ENCODE data around the gene RNF141.
A peak's percentile ranks its signal among the peaks of the same experiment; 100 is the strongest.

Gene RNF141

DNA sequence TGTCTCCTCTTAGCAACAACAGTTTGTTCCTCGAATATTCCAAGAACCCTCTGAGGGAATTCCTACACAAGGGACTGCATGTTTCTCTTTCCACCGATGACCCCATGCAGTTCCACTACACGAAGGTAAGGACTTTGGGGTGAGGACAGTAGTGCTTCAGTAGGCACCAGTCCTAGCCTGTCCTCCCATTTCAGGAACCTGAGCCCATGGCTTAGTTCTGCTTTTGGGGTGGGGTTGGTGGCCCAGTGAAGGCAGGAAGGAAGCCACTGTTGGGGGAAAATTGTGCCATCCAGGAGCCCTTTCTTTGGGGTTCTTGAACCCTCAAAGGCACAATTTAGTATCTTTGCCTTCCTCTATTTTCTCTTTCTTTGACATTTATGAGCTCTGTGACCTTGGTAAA is 38.2 kb downstream of the RNF141 start:
- Mint-ChIP-seq H3K36me3 (ENCODE audit: low read depth) (peaks cover 38% of the 10 kb centered on the region), H3K4me1 (ENCODE audit: low read depth) (no peaks in the 10 kb centered on the region), H3K27me3 (ENCODE audit: low read depth) (no peaks in the 10 kb centered on the region), H3K27ac (peak overlapping the region; percentile 41), H3K9me3 (no peaks in the 10 kb centered on the region), H3K4me3 (no peak overlapping the region)

DNA sequence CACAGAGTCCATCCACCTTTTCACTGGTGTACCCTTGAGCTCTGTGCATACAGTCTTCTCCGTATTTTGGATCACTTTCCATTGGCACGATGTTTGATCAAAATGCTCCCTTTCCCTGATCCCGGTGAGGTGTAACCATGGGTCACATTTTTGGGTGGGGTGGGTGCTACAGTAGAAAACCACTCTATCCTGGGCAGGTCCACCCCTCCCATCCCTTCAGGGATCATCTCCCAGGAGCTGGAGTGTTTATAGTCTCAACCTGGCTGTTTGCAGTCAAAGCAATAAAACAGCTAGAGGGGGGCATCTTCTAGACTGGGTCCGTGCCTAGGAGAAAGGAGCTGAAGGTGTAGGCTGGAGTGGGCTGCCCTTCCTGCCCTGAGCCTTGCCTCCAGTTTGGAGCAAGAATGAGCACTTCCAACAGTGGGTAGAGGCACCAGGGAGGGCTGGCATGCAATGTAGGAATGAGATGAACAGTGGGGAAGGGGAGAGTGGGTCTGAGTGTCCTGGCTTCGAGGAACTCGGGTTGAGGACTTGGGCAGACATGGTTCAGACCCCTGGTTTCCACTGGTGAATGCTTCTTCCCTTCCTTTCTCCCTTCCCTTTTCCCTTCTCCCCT is 38.8 kb downstream of the RNF141 start:
- no peak overlapping the region for H3K4me3 Mint-ChIP-seq
- H3K9me3 Mint-ChIP-seq: no peaks in the 10 kb centered on the region
- H3K27ac Mint-ChIP-seq: no peak overlapping the region
- H3K36me3 Mint-ChIP-seq (ENCODE audit: low read depth): peaks cover 41% of the 10 kb centered on the region
- H3K4me1 Mint-ChIP-seq (ENCODE audit: low read depth): no peaks in the 10 kb centered on the region
- H3K27me3 Mint-ChIP-seq (ENCODE audit: low read depth): no peaks in the 10 kb centered on the region

DNA sequence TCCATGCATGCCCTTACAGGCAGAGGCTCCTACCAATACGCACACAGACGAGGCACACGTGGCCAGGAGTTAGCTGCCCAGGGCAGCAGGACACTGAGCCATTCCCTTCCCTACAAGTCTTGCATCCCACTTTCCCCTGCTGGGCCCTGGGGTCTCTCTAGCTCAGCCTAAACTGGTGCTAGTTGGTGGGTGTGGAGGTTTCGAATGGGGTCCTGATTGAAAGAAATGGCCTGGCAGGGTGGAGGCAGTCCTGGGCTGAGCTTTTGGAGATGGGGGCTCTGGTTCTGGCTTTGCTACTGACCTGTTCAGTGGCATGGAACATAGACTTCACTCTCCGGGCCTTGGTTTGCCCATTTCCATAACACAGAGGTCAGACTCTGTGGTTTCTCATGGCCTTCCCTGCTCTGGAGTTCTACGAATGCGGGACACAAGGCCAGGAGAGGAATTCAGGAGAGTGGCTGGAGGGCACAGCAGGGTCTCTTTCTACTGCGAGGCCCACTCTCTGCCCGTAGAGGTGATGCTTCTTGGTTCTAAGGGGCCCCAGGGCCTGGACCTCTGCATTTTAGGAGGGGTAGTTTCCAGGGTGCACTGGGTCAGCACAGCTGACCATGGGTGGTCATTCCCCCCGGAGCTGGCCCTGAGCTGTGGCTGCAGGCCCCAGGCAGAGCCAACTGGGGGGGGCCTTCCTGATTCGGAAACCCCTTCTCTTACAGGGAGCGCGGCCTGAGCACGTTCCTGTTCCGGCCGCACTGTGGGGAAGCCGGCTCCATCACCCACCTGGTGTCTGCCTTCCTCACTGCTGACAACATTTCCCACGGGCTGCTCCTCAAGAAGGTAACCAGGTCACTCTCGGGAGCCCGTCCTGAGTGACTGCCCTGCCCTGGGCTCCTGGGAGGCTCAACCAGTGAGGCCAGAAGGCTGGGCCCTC is 40.0 kb downstream of the RNF141 start:
- Mint-ChIP-seq H3K27ac (no peak overlapping the region), H3K4me1 (ENCODE audit: low read depth) (no peaks in the 10 kb centered on the region), H3K27me3 (ENCODE audit: low read depth) (no peaks in the 10 kb centered on the region), H3K4me3 (no peak overlapping the region), H3K36me3 (ENCODE audit: low read depth) (peaks cover 41% of the 10 kb centered on the region), H3K9me3 (no peaks in the 10 kb centered on the region)

DNA sequence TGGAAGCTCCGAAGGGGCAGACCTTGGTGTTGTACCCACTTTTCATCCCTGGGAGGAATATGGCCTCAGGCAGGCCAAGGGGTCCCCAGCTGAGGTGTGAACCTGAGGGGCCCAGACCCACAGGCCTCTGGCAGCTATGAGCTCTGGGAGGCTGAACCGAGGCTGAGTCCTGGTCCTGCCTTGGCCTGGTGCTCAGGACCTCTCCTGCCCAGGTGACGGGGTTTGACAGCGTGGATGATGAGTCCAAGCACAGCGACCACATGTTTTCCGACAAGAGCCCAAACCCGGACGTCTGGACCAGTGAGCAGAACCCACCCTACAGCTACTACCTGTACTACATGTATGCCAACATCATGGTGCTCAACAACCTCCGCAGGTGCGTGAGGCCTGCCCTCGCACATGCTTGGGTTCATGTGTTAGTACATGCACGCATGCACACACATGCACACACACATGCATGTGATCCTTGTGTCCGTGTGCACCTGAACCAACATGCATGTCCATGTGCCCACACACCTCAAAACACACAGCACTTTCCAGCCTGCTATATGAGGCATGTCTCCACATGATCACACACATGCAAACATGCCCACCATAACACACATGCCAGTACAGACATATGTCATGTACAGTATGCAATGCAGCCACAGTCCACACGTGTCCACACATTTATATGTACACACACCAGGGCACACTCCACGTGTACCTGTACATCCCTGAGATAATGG is 40.9 kb downstream of the RNF141 start:
- Mint-ChIP-seq H3K27ac (no peak overlapping the region), H3K4me3 (no peak overlapping the region), H3K27me3 (ENCODE audit: low read depth) (no peaks in the 10 kb centered on the region), H3K9me3 (no peaks in the 10 kb centered on the region), H3K4me1 (ENCODE audit: low read depth) (no peaks in the 10 kb centered on the region), H3K36me3 (ENCODE audit: low read depth) (peaks cover 35% of the 10 kb centered on the region)

- no peaks in the 10 kb centered on the region for H3K27me3 Mint-ChIP-seq (ENCODE audit: low read depth)
- H3K36me3 Mint-ChIP-seq (ENCODE audit: low read depth): peaks cover 34% of the 10 kb centered on the region
- no peaks in the 10 kb centered on the region for H3K9me3 Mint-ChIP-seq
- no peaks in the 10 kb centered on the region for H3K4me1 Mint-ChIP-seq (ENCODE audit: low read depth)
- H3K27ac Mint-ChIP-seq: no peak overlapping the region
- H3K4me3 Mint-ChIP-seq: no peak overlapping the region
These were observed 41.5 kb downstream of the RNF141 start for GRCh38 chr11:10499452-10499851.

DNA sequence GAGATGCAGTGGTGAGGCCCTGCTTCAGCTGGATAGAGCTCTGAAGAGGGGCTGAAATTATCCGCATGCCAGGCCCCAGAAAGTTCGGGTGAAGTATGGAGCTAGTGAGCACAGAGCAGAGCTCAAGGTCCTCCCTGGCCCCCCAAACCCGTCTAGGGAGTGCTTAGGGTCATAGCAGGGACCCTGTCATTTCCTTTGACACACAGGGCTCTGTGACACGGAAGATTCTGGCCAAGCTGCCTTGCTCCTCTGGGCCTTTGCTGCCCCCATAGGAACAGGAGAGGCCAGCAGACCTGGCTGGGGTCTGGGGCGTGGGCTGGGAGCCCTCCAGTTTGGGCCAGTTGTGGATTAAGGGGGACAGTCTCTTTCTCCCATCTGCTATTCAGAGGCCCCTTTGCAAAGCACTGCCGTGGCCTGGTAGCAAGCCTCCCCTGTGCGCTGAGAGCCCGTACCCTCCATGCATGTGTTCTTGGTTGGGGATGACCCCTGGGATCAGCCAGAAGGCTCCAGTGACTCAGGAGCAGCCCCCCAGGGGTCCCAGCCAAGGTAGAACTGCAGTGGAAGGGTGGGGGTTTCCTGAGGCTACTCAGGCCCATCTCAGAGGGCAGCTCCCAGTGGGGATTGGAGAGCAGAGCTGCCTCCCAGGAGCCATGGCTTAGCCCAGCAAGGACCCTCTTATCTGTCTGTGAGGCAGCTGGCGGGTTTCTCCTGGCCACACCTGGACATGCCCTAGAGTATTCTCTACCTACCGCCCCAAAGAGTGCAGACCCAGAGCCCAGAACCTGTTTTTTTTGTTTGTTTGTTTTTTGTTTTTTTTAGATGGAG is 42.3 kb downstream of the RNF141 start:
- H3K27me3 Mint-ChIP-seq (ENCODE audit: low read depth): no peaks in the 10 kb centered on the region
- no peak overlapping the region for H3K4me3 Mint-ChIP-seq
- H3K4me1 Mint-ChIP-seq (ENCODE audit: low read depth): no peaks in the 10 kb centered on the region
- no peaks in the 10 kb centered on the region for H3K9me3 Mint-ChIP-seq
- peaks cover 30% of the 10 kb centered on the region for H3K36me3 Mint-ChIP-seq (ENCODE audit: low read depth)
- H3K27ac Mint-ChIP-seq: no peak overlapping the region

- H3K36me3 Mint-ChIP-seq (ENCODE audit: low read depth): peaks cover 27% of the 10 kb centered on the region
- no peak overlapping the region for H3K4me3 Mint-ChIP-seq
- no peaks in the 10 kb centered on the region for H3K4me1 Mint-ChIP-seq (ENCODE audit: low read depth)
- no peaks in the 10 kb centered on the region for H3K27me3 Mint-ChIP-seq (ENCODE audit: low read depth)
- H3K27ac Mint-ChIP-seq: no peak overlapping the region
- no peaks in the 10 kb centered on the region for H3K9me3 Mint-ChIP-seq
These were observed 43.0 kb downstream of the RNF141 start for GRCh38 chr11:10498022-10498400.

DNA sequence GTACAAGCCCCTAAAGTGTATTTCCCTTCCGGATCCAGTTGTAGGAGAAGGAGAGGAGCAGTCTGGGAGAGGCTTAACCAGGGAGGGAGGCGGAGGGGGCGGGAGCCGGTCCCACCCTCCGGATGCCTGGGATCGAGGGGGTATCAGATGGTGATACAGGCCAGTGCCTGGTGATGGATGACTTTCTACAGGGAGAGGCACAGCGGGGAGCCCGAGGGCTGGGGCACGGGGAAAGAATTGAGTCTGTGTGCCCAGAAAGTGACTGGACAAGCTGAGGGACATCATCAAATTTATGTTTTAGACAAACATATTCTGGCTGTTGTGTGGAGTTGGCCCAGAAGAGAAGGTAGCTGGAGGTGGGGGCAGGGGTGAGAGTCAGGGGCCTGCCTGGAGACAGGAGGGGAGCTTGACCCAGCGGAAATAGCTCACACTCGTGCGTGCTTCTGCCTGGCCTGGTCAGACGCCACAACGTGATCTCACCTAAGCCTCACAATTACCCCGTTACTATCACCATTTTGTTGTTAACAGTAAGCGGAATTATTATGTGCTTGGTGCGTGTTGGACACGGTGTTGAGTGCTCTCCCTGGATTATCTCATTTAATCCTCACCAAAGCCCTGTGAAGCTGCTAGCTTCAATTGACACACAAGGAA is 43.5 kb downstream of the RNF141 start:
- Mint-ChIP-seq H3K4me3 (no peak overlapping the region), H3K9me3 (no peaks in the 10 kb centered on the region), H3K27ac (no peak overlapping the region), H3K36me3 (ENCODE audit: low read depth) (peaks cover 25% of the 10 kb centered on the region), H3K27me3 (ENCODE audit: low read depth) (no peaks in the 10 kb centered on the region), H3K4me1 (ENCODE audit: low read depth) (no peaks in the 10 kb centered on the region)

GRCh38 chr11:10496296-10496936 is 44.6 kb downstream of the RNF141 start:
- Mint-ChIP-seq H3K36me3 (ENCODE audit: low read depth) (peaks cover 30% of the 10 kb centered on the region), H3K4me1 (ENCODE audit: low read depth) (no peaks in the 10 kb centered on the region), H3K27ac (no peak overlapping the region), H3K9me3 (no peaks in the 10 kb centered on the region), H3K27me3 (ENCODE audit: low read depth) (no peaks in the 10 kb centered on the region), H3K4me3 (no peak overlapping the region)

DNA sequence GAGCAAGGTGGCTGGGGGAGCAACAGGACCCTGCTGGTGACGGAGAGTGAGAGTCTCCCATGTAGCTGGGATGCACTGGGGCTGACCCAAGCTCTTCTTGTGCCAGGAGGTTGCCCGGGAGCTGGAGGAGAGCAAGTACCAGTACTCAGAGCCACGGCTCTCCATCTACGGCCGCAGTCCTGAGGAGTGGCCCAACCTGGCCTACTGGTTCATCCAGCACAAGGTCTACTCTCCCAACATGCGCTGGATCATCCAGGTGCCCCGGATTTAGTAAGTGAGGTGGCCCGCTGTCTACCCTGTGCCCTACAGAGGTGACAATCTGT is 45.6 kb downstream of the RNF141 start:
- H3K27me3 Mint-ChIP-seq (ENCODE audit: low read depth): no peaks in the 10 kb centered on the region
- H3K4me3 Mint-ChIP-seq: no peak overlapping the region
- no peak overlapping the region for H3K27ac Mint-ChIP-seq
- no peaks in the 10 kb centered on the region for H3K9me3 Mint-ChIP-seq
- peaks cover 31% of the 10 kb centered on the region for H3K36me3 Mint-ChIP-seq (ENCODE audit: low read depth)
- no peaks in the 10 kb centered on the region for H3K4me1 Mint-ChIP-seq (ENCODE audit: low read depth)

GRCh38 chr11:10494636-10495463 is 46.1 kb downstream of the RNF141 start:
- no peaks in the 10 kb centered on the region for H3K9me3 Mint-ChIP-seq
- no peaks in the 10 kb centered on the region for H3K4me1 Mint-ChIP-seq (ENCODE audit: low read depth)
- H3K27ac Mint-ChIP-seq: no peak overlapping the region
- peaks cover 27% of the 10 kb centered on the region for H3K36me3 Mint-ChIP-seq (ENCODE audit: low read depth)
- no peak overlapping the region for H3K4me3 Mint-ChIP-seq
- H3K27me3 Mint-ChIP-seq (ENCODE audit: low read depth): no peaks in the 10 kb centered on the region

DNA sequence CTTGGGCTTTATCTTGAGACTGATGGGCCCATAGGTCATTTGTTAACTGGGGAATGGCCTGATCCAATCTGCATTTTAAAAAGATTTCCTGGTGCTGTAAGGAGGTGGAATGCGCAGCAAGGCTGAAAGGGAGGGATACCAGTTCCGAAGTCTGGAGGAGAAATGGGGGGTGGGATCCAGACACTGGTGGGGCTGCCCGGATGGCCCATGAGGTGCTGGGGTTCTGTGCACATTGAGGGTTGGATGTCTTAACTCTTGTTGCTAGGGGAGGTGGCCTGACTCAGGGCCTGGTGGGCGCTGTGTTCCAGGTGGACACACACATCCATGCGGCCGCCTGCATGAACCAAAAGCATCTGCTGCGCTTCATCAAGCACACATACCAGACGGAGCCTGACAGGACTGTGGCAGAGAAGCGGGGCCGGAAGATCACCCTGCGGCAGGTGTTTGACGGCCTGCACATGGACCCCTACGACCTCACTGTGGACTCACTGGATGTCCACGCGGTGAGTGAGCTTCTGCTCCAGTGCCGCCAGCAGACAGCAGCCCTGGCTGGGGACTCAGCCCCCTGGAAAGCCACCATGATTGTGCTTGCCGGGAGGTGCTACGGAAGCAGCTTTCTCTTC is 47.8 kb downstream of the RNF141 start:
- no peaks in the 10 kb centered on the region for H3K9me3 Mint-ChIP-seq
- no peaks in the 10 kb centered on the region for H3K27me3 Mint-ChIP-seq (ENCODE audit: low read depth)
- H3K36me3 Mint-ChIP-seq (ENCODE audit: low read depth): peaks cover 27% of the 10 kb centered on the region
- no peak overlapping the region for H3K27ac Mint-ChIP-seq
- H3K4me1 Mint-ChIP-seq (ENCODE audit: low read depth): peaks cover 8% of the 10 kb centered on the region
- no peak overlapping the region for H3K4me3 Mint-ChIP-seq

DNA sequence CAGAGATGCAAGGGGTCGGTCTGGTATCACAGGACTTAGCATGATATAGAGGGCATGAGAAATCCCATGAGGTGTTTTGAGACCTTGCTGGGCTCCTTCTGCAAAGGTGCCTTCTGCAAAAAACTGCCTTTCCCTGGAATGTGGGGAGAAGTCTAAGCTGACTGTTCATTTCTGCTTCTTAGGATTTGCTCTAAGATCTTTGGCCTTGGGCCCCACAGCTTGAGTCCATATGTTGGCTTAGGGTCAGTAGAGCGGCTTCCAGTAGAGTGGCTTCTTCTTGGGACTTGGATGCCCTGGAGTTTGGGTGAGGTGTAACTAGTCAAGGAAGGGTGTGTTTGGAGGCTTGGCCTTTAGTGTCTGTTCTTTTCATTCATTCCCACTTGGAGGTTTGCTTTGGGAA is 48.9 kb downstream of the RNF141 start:
- Mint-ChIP-seq H3K9me3 (no peaks in the 10 kb centered on the region), H3K27me3 (ENCODE audit: low read depth) (no peaks in the 10 kb centered on the region), H3K36me3 (ENCODE audit: low read depth) (peaks cover 24% of the 10 kb centered on the region), H3K4me3 (no peak overlapping the region), H3K27ac (no peak overlapping the region), H3K4me1 (ENCODE audit: low read depth) (peaks cover 15% of the 10 kb centered on the region)
